ENCODE data around the gene SLC12A8.

DNA sequence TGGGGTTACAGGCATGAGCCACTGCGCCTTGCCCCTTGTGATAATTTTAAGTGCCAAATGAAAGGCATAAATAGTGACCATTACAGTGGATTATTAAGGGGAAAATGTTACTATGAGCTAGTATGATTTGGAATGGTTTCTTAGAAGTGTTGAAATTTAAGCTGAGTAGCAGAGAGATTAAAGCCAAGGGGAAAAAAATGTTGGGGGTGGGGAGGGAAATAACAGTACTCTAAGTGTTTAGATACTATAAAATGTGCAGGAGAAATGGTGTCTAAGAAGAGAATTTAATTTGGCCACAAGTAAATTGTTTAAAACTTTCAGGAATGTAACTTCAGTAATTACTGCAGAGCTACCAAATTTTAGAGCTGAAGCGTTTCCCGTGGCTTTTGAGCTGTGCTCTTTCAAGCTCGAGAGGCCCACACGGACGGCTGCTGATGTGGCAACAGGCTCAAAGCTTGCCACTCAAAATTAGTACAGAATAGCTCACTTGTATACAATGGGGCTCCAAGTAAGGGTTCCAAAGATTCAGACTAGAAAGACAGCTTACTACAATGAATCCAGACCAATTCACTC lies 23.9 kb upstream of the SLC12A8 start:
- TF ChIP-seq POLR2A (IDR thresholded peaks at IDR 0.05), result no peak
- TF ChIP-seq, protein P1, sequence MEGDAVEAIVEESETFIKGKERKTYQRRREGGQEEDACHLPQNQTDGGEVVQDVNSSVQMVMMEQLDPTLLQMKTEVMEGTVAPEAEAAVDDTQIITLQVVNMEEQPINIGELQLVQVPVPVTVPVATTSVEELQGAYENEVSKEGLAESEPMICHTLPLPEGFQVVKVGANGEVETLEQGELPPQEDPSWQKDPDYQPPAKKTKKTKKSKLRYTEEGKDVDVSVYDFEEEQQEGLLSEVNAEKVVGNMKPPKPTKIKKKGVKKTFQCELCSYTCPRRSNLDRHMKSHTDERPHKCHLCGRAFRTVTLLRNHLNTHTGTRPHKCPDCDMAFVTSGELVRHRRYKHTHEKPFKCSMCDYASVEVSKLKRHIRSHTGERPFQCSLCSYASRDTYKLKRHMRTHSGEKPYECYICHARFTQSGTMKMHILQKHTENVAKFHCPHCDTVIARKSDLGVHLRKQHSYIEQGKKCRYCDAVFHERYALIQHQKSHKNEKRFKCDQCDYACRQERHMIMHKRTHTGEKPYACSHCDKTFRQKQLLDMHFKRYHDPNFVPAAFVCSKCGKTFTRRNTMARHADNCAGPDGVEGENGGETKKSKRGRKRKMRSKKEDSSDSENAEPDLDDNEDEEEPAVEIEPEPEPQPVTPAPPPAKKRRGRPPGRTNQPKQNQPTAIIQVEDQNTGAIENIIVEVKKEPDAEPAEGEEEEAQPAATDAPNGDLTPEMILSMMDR (IDR thresholded peaks at IDR 0.05 in 4 of 5, conservative IDR thresholded peaks at IDR 0.05 in 1 of 5), result no peak
